GM23338 (cell line): Measurements from ENCODE around the gene CEP131. TPM values are rescaled to one million over a fixed set of nuclear protein-coding genes. Genes with fewer than 3 reads are reported as not detected.
A peak's percentile ranks its signal among the peaks of the same experiment; 100 is the strongest.

Source experiments
- ATAC-seq: fragments of 200-7000 bp; cut with Tn5 transposase; 3 replicates; pipeline ENCODE4 v1.9.1; 2020
- DNase-seq: peaks from one replicate; pipeline ENCODE4 v3.0.0-alpha.2; 2015; ENCODE audit warnings: low spot score
- H2AFZ ChIP-seq: fragments of 200-600 bp; sonication (generic); 2 replicates; pipeline ENCODE4 v1.8.0; 2016; ENCODE audit warnings: antibody characterized with exemption, mild to moderate bottlenecking, moderate library complexity
- H3F3A ChIP-seq: fragments of 200-600 bp; sonication (generic); replicated peaks from 2 replicates; pipeline ENCODE4 v1.8.0; 2017; ENCODE audit warnings: antibody characterized with exemption, mixed run types, low read depth
- H3K27ac ChIP-seq: fragments of 200-600 bp; sonication (generic); 2 replicates; pipeline ENCODE4 v1.6.1; 2016; ENCODE audit warnings: low read depth
- H3K27me3 ChIP-seq: fragments of 200-600 bp; sonication (generic); 2 replicates; pipeline ENCODE4 v1.8.0; 2016; ENCODE audit warnings: mild to moderate bottlenecking, mixed run types, moderate library complexity; ENCODE audit not compliant: insufficient read depth
- H3K36me3 ChIP-seq: fragments of 200-600 bp; sonication (generic); 2 replicates; pipeline ENCODE4 v1.8.0; 2016; ENCODE audit warnings: mild to moderate bottlenecking; ENCODE audit not compliant: insufficient read depth
- H3K4me1 ChIP-seq: fragments of 200-600 bp; sonication (generic); 2 replicates; pipeline ENCODE4 v1.8.0; 2016; ENCODE audit warnings: mild to moderate bottlenecking, moderate library complexity; ENCODE audit not compliant: insufficient read depth
- H3K4me2 ChIP-seq: fragments of 200-600 bp; sonication (generic); 2 replicates; pipeline ENCODE4 v1.7.1; 2017; ENCODE audit warnings: mixed run types
- H3K4me3 ChIP-seq: fragments of 200-600 bp; sonication (generic); 2 replicates; pipeline ENCODE4 v1.6.1; 2016; ENCODE audit warnings: mixed run types
- H3K79me2 ChIP-seq: fragments of 200-600 bp; sonication (generic); replicated peaks from 2 replicates; pipeline ENCODE4 v1.8.0; 2017; ENCODE audit warnings: mild to moderate bottlenecking; ENCODE audit not compliant: insufficient read depth
- H3K9me2 ChIP-seq: fragments of 200-600 bp; sonication (generic); 2 replicates; pipeline ENCODE4 v1.8.0; 2017; ENCODE audit not compliant: insufficient read depth
- H4K20me1 ChIP-seq: fragments of 200-600 bp; sonication (generic); replicated peaks from 2 replicates; pipeline ENCODE4 v1.8.0; 2017; ENCODE audit warnings: mild to moderate bottlenecking; ENCODE audit not compliant: insufficient read depth
- H3K27ac Mint-ChIP-seq: 2 replicates; pipeline ENCODE4 v1.8.0; 2020; ENCODE audit warnings: inconsistent platforms, mild to moderate bottlenecking, moderate library complexity, mixed read lengths
- H3K27me3 Mint-ChIP-seq: 3 replicates; pipeline ENCODE4 v1.8.0; 2022; ENCODE audit warnings: low read depth, mild to moderate bottlenecking, moderate library complexity, mixed read lengths, inconsistent platforms; ENCODE audit not compliant: insufficient read depth, poor library complexity
- H3K36me3 Mint-ChIP-seq: 3 replicates; pipeline ENCODE4 v1.8.0; 2021; ENCODE audit warnings: low read depth, mild to moderate bottlenecking, inconsistent platforms, moderate library complexity, mixed read lengths
- H3K4me1 Mint-ChIP-seq: 3 replicates; pipeline ENCODE4 v1.8.0; 2020; ENCODE audit warnings: mild to moderate bottlenecking, inconsistent platforms, mixed read lengths
- H3K4me3 Mint-ChIP-seq: 3 replicates; pipeline ENCODE4 v1.8.0; 2021; ENCODE audit warnings: moderate library complexity, mild to moderate bottlenecking, inconsistent platforms, mixed read lengths
- H3K9me3 Mint-ChIP-seq: 3 replicates; pipeline ENCODE4 v1.8.0; 2020; ENCODE audit warnings: moderate library complexity, mild to moderate bottlenecking, inconsistent platforms, mixed read lengths
- CREB1 ChIP-seq: fragments of 250-450 bp; sonication (Bioruptor Pico); IDR thresholded peaks from 2 replicates; pipeline ENCODE4 v1.5.0; 2020; ENCODE audit warnings: low read depth, mild to moderate bottlenecking, moderate library complexity
- CTCF ChIP-seq, 2 experiments: fragments of 200-600 bp in 1 of 2; sonication (generic) in 1 of 2; conservative IDR thresholded peaks; 2 replicates each; pipeline versions ENCODE4 v1.5.1 to v1.6.1; 2016 to 2017; ENCODE audit warnings: antibody characterized with exemption in 2 of 2, low read depth in 2 of 2, mild to moderate bottlenecking in 2 of 2, moderate library complexity in 1 of 2
- EZH2 ChIP-seq: fragments of 200-600 bp; sonication (generic); IDR thresholded peaks from one replicate; pipeline ENCODE4 v1.8.0; 2017; ENCODE audit warnings: antibody characterized with exemption, mild to moderate bottlenecking, low read depth; ENCODE audit not compliant: unreplicated experiment
- JUNB ChIP-seq: IDR thresholded peaks from one replicate; pipeline ENCODE4 v1.6.1; 2016; ENCODE audit warnings: antibody characterized with exemption; ENCODE audit not compliant: unreplicated experiment
- NANOG ChIP-seq: IDR thresholded peaks from 2 replicates; pipeline ENCODE4 v1.6.1; 2016; ENCODE audit warnings: antibody characterized with exemption, borderline replicate concordance
- STAT1 ChIP-seq: IDR thresholded peaks from one replicate; pipeline ENCODE4 v1.6.1; 2016; ENCODE audit warnings: antibody characterized with exemption; ENCODE audit not compliant: unreplicated experiment
- ZNF331 ChIP-seq: fragments of 250-450 bp; sonication (Bioruptor Pico); IDR thresholded peaks from 2 replicates; pipeline ENCODE4 v1.5.0; 2020; ENCODE audit warnings: low read depth, mild to moderate bottlenecking, moderate library complexity
- polyA plus RNA-seq: library from polyadenylated mRNA; unstranded; fragments of >200 nt; fragmentation: Nextera tagmentation; extraction: Ambion mirVana; gene quantifications from 2 replicates; pipeline ENCODE4 v1.2.1, GENCODE V29; 2016
- total RNA-seq: library from RNA; depleted of rRNA; stranded (reverse); fragments of >200 nt; shearing (Covaris generic); gene quantifications from 2 replicates; pipeline ENCODE4 v1.2.3, GENCODE V29; 2014
- TF ChIP-seq, protein P1 (sequence below): fragments of 250-450 bp; sonication (Bioruptor Pico); IDR thresholded peaks from 2 replicates; pipeline ENCODE4 v1.5.0; 2020; ENCODE audit warnings: mild to moderate bottlenecking, moderate library complexity

The CEP131 gene
- total and polyA plus RNA-seq, 2 experiments from 2014 or later = 26.8 to 35.5 TPM

DNA sequence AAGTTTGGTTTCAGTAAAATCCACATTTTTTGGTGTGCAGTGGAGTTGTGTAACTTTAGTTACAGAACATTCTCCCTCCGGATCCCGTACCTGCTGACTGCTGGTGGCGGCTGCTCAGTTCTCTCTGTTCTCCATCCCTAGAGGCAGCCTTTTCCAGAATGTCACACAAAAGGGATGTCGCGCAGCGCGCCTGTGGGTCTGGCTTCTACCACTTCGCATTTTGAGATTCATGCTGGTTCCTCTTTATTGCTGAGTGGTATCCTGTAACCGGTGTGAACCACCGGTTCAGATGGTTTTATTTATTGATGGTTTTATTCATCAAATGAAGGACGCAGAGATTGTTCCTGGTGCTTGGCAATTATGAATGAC, 981 bp upstream of the CEP131 start (continued):
- TF ChIP-seq, protein P1, sequence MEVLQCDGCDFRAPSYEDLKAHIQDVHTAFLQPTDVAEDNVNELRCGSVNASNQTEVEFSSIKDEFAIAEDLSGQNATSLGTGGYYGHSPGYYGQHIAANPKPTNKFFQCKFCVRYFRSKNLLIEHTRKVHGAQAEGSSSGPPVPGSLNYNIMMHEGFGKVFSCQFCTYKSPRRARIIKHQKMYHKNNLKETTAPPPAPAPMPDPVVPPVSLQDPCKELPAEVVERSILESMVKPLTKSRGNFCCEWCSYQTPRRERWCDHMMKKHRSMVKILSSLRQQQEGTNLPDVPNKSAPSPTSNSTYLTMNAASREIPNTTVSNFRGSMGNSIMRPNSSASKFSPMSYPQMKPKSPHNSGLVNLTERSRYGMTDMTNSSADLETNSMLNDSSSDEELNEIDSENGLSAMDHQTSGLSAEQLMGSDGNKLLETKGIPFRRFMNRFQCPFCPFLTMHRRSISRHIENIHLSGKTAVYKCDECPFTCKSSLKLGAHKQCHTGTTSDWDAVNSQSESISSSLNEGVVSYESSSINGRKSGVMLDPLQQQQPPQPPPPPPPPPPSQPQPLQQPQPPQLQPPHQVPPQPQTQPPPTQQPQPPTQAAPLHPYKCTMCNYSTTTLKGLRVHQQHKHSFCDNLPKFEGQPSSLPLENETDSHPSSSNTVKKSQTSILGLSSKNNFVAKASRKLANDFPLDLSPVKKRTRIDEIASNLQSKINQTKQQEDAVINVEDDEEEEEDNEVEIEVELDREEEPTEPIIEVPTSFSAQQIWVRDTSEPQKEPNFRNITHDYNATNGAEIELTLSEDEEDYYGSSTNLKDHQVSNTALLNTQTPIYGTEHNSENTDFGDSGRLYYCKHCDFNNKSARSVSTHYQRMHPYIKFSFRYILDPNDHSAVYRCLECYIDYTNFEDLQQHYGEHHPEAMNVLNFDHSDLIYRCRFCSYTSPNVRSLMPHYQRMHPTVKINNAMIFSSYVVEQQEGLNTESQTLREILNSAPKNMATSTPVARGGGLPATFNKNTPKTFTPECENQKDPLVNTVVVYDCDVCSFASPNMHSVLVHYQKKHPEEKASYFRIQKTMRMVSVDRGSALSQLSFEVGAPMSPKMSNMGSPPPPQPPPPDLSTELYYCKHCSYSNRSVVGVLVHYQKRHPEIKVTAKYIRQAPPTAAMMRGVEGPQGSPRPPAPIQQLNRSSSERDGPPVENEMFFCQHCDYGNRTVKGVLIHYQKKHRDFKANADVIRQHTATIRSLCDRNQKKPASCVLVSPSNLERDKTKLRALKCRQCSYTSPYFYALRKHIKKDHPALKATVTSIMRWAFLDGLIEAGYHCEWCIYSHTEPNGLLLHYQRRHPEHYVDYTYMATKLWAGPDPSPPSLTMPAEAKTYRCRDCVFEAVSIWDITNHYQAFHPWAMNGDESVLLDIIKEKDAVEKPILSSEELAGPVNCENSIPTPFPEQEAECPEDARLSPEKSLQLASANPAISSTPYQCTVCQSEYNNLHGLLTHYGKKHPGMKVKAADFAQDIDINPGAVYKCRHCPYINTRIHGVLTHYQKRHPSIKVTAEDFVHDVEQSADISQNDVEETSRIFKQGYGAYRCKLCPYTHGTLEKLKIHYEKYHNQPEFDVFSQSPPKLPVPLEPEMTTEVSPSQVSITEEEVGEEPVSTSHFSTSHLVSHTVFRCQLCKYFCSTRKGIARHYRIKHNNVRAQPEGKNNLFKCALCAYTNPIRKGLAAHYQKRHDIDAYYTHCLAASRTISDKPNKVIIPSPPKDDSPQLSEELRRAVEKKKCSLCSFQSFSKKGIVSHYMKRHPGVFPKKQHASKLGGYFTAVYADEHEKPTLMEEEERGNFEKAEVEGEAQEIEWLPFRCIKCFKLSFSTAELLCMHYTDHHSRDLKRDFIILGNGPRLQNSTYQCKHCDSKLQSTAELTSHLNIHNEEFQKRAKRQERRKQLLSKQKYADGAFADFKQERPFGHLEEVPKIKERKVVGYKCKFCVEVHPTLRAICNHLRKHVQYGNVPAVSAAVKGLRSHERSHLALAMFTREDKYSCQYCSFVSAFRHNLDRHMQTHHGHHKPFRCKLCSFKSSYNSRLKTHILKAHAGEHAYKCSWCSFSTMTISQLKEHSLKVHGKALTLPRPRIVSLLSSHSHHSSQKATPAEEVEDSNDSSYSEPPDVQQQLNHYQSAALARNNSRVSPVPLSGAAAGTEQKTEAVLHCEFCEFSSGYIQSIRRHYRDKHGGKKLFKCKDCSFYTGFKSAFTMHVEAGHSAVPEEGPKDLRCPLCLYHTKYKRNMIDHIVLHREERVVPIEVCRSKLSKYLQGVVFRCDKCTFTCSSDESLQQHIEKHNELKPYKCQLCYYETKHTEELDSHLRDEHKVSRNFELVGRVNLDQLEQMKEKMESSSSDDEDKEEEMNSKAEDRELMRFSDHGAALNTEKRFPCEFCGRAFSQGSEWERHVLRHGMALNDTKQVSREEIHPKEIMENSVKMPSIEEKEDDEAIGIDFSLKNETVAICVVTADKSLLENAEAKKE (CRISPR knock-in tag) = no peak

DNA sequence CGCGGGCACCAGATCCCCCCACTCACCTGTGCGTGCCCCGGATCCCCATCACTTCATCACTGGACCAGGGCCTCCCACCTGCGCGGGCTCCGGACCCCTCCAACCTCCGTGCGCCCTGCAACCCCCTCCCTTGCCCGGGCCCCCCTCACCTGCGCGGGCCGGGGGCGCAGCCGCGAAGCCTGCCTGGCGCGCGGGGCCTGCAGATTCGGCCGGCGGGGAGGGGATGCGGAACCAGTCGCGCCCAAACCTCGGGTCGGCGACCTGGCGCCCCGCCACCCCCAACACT, 202 bp downstream of the CEP131 start:
- Mint-ChIP-seq H3K4me3 (peak overlapping the region; percentile 76), H3K36me3 (no peaks in the 10 kb centered on the region; the same call in 1 of the 3 replicates), H3K9me3 (no peaks in the 10 kb centered on the region; the same call in 2 of the 3 replicates), H3K27me3 (peaks cover 4% of the 10 kb centered on the region), H3K27ac (no peak overlapping the region), H3K4me1 (peaks cover 15% of the 10 kb centered on the region)
- Histone ChIP-seq H3K27me3 (0 out of 2 replicates have a peak, but pooled peaks cover 3% of the 10 kb centered on the region), H3K79me2 (peaks cover 21% of the 10 kb centered on the region; the same call in 1 of the 2 replicates), H3F3A (no peaks in the 10 kb centered on the region), H3K36me3 (no peaks in the 10 kb centered on the region), H4K20me1 (no peaks in the 10 kb centered on the region; the same call in 1 of the 2 replicates), H3K4me1 (peaks cover 14% of the 10 kb centered on the region), H3K27ac (no peak overlapping the region), H3K4me2 (peak overlapping the region; percentile 89), H3K9me2 (no peaks in the 10 kb centered on the region), H2AFZ (0 out of 2 replicates have a peak overlapping the region, but pooled peaks have one; percentile 43), H3K4me3 (peak overlapping the region; percentile 93)
- no peak for DNase-seq
- peak; percentile 13 for ATAC-seq
- TF ChIP-seq ZNF331 (CRISPR knock-in tag) (no peak), CTCF (conservative IDR thresholded peaks at IDR 0.05; ENCODE audit: low read depth in 2 of 2) (no peak), JUNB (no peak), STAT1 (no peak), EZH2 (no peak), CREB1 (no peak), NANOG (no peak)
- TF ChIP-seq, protein P1 (CRISPR knock-in tag) = no peak
